NCI-H82 (cell line): ENCODE results near the gene TRAK1.

Experiments
- DNase-seq: peaks from one replicate; lab custom pipeline; 2025; lab: John Stamatoyannopoulos, UW

The TRAK1 gene

GRCh38 chr3:42151596-42152168, 60.5 kb downstream of the TRAK1 start:
- no peak for DNase-seq

GRCh38 chr3:42152193-42152592, 61.0 kb downstream of the TRAK1 start:
- DNase-seq, result no peak

GRCh38 chr3:42153039-42153438, 61.9 kb downstream of the TRAK1 start:
- DNase-seq, result no peak

- DNase-seq, result no peak
These were observed 66.7 kb downstream of the TRAK1 start for GRCh38 chr3:42157540-42158538.

GRCh38 chr3:42159147-42159546, 68.0 kb downstream of the TRAK1 start:
- no peak for DNase-seq

- DNase-seq, result peak; percentile 55
These were observed 68.7 kb downstream of the TRAK1 start for GRCh38 chr3:42159706-42160472.

- peak; percentile 90 for DNase-seq
These were observed 70.1 kb downstream of the TRAK1 start for GRCh38 chr3:42161050-42161935.

GRCh38 chr3:42162462-42162861, 71.3 kb downstream of the TRAK1 start:
- no peak for DNase-seq

DNA sequence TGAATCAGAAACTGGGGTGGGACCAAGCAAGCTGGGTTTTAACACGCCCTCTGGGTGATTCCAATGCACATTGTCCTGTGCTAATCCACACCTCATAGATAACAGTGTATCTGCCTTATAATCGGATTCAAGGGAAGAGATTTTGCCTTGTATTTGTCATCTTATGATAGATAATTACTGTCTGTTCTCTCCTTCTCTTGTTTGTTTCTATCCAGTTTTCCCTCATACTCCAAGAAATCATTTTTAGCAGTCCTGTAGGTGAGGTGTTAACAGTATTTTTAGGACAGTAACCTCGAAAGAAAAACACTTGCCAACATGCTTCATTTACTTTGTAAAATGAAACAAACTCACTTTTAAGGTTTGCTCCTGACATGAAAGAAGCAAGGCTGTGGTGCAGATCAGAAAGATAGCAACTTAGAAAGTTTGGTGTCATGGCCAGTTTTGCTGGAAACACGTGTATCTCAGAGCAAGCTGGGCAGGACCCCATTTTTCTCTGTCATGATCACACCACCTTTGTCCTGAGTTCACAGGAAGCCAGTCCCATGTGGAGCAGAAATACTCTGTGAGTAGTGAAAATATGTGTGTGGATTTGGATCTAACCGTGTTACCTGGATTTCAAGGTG, 72.6 kb downstream of the TRAK1 start:
- DNase-seq, result peak; percentile 45

- peak; percentile 19 for DNase-seq
These were observed 73.5 kb downstream of the TRAK1 start for GRCh38 chr3:42164656-42165055.

- no peak for DNase-seq
These were observed 74.1 kb downstream of the TRAK1 start for GRCh38 chr3:42165211-42165610.

- DNase-seq, result no peak
These were observed 75.1 kb downstream of the TRAK1 start for GRCh38 chr3:42166214-42166613.

DNA sequence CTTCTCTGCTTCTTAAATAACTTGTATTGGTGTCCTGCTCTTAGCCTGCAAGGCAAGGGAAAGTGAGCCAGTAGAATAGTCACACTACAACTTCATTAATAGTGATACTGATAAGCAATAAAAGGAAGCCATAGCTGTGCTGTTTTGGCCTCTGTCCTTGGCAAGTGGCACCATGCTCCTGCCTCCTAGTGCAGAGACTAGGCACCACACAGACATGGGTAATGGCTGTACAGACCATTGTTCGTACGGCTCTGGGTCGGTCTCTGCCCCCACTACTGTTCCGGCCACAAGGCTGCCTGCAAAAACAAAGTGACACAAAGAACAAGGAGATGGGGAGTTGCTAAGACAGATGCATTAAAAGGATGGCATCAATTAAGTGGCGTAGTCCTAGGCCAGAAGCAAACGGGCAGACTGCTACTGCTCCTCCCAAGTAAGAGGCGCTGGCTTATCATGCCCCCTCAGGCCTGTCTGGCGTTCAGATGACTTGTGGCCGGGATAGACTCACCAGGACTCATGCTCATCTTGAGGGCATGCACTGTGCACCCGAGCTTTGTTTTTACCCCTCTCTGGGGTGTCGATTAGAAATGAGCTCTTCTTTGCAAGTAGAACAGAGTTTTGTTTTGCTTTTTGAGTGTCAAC, 75.6 kb downstream of the TRAK1 start:
- DNase-seq, result no peak

DNA sequence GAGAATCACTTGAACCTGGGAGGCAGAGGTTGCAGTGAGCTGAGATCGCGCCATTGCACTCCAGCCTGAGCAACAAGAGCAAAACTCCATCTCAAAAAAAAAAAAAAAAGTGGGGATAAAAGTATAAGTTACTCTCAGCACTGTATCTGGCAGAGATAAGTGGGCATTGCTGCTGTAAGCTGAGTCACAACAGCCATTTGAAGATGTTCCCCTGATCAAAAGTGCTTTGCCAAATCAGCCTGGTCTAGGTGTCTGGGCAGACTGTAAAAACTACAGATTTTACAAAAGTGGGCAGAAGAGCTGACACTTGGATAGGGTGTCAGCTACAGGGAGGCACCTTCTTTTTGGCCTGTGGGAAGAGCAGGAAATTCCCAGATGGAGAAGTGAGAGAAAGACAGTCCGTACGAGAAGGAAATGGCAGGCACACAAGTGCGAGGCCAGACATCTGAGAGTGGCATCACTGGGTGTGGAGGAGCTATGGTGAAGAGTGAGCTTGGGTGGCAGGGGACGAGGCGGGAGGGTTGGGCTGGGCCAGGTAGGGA, 78.5 kb downstream of the TRAK1 start:
- no peak for DNase-seq

- no peak for DNase-seq
These were observed 81.0 kb downstream of the TRAK1 start for GRCh38 chr3:42172047-42172654.

DNA sequence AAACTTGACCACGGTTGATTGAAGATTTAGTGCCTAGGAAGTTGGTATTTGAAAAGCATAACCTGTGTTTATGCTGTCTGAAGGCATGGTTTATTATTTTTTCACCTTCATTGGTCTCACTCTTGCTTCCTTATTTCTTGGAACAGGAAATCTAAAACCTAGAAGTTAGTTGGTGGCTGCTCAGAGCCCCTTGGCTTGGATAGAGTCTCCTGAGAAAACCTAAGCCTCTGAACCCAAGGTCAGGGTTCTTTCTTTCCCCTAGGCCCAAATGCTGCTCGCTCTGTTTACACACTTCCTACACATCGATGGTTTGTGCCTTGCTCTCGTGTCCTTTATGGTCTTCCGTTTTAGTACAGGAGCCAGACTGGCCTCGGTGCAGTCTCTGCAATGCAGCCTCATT, 82.2 kb downstream of the TRAK1 start:
- no peak for DNase-seq

DNA sequence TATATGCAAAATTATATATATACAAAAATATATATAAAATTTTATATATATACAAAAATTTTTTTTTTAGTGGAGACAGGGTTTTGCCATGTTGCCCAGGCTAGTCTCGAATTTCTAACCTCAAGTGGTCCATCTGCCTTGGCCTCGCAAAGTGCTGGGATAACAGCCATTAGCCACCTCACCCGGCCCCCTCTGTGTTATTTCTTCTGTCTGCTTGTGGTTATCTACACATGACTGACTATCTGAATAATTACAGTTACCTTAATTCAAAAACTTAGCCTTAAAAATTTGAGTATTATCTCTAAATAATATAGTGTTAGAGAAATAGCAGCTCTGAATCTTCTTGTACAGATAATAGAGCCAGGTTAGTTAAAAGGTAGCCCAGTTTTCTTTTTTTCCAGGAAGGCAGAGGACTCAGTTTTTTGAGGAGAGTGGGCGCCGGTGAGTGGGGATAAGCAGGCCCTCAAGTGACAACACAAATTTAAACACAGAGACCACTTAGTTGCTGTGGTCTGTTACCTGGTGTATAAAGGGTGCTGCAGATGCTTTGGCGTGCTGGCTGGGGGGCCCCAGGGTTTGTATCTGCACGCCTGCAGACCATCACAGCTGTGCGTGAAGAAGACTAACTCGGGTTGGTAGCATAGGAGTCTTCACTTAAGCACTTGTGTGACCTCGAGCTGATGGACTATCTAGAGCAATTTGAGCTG, 83.7 kb downstream of the TRAK1 start:
- DNase-seq, result no peak

GRCh38 chr3:42175386-42176240, 84.5 kb downstream of the TRAK1 start:
- no peak for DNase-seq
